GM12873 (cell line): ENCODE results near the gene ALDH3B1.

Experiments
- CTCF ChIP-seq: IDR thresholded peaks from 2 replicates; pipeline ENCODE4 v1.5.1; 2012; ENCODE audit warnings: low read depth, mild to moderate bottlenecking, moderate library complexity, low read length, control low read depth; ENCODE audit not compliant: insufficient read depth; ENCODE audit errors: missing control alignments

The ALDH3B1 gene

DNA sequence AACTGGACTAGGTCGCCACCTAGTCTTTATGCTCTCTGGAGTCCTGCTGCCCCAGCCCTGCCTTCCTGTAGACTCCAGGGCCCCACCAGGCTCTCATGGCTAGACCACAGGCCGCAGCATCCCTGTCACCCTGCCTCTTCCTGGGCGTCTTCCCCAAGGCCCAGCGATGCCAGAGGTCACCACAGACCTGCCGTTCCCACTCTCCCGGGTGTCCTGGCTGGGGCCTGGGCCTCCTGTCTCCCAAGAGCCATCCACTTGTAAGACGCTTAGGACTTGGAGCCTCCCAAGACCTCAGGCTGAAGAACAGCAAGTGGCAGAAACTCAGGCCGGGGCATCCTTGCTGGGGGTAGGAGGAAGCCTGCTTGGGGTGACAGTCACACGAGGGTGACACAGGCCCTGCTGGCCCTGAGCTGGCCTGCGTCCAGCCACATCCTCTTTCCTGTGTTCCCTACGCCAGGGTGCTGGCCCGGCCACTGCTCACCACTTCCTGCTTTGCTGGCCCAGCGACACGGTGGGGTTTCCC is 26.7 kb downstream of the ALDH3B1 start:
- no peak for TF ChIP-seq CTCF

DNA sequence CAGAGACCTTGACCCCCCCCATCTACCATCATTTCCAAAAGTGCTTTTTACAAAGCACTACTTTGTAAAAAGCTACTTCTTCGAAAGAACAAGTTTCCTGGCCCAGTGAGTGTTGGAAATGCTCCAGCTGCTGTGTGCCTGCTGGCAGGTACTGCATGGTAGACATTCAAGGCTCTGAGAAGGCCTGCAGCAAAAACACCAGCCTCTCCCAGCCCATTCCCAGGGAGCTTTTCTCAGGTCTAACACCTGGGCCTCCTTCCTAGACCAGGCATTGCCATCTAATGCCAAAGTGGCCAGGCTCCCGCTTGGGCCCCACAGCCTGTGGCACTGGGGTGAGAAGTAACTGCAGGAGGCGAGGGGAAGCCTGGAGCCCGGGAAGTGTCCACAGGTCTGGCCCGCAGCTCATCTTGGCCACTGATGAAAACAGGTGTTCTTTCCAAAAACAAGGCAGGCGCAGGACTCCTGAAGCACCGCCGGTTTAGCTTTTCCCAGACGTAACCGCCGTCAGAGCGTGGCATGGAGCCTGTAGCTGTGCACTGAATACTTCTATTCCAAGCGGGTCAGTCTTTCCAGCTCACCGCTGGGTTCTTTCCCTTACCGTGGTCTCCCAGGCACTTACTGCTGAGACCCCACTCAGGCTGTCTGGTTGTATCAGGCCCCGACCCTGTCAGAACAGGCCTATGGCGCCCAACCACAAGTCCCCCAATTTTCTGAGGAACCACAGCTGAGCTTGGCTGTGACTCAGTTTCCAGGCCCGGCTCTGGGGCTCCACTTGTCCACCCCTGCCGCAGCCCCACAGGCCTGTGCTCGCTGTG is 27.5 kb downstream of the ALDH3B1 start:
- TF ChIP-seq CTCF: no peak

DNA sequence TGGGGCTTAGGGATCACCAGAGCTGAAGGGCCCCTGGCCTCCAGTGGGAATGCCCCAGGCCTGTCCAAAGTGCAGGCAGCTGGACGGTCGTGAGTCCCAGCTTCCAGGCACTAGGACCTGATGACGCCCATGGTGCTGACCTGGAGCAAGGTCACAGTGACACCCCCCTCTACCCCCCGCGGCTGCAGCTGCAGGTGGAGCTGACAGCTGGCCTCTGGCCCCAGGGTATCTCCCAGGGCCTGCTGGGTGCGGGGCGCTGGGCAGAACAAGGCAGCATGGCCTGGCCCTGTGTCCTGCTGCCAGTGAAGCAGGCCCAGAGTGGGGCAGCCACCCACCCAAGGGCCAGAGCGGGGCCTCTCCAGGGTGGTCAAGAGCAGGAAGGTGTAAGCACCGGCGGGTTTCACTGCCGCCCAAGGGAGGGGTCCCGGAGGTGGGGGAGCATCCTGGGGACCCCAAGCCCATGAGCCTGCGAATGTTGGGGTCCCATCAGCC is 28.1 kb downstream of the ALDH3B1 start:
- no peak for TF ChIP-seq CTCF

- TF ChIP-seq CTCF: no peak
Measured at GRCh38 chr11:68038718-68039525, 28.8 kb downstream of the ALDH3B1 start, which contains the start of gene TCIRG1. TCIRG1 (plus strand) TSS chr11:68039025; CDS start chr11:68041272, 2,247 bp downstream.

GRCh38 chr11:68039526-68040086 is 29.5 kb downstream of the ALDH3B1 start:
- no peak for TF ChIP-seq CTCF

- TF ChIP-seq CTCF: no peak
Measured at GRCh38 chr11:68040101-68040956, 30.2 kb downstream of the ALDH3B1 start.
